Measurements from ENCODE around the gene VPS37D.
A peak's percentile ranks its signal among the peaks of the same experiment; 100 is the strongest.

Gene VPS37D

DNA sequence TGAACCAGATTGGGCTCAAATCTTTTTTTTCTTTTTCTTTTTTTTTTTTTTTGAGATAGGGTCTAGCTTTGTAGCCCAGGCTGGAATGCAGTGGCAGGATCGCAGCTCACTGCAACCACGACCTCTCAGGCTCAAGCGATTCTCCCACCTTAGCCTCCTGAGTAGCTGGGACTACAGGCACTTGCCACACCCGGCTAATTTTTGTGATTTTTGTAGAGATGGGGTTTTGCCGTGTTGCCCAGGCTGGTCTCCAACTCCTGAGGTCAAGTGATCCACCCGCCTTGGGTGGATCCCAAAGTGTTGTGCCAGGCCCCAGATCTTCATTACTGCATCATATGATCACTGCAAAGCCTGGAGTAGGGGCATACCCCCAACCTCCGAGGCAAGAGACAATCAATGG is 12.9 kb downstream of the VPS37D start:
- no peak for DNase-seq (ENCODE audit: low spot score)

DNA sequence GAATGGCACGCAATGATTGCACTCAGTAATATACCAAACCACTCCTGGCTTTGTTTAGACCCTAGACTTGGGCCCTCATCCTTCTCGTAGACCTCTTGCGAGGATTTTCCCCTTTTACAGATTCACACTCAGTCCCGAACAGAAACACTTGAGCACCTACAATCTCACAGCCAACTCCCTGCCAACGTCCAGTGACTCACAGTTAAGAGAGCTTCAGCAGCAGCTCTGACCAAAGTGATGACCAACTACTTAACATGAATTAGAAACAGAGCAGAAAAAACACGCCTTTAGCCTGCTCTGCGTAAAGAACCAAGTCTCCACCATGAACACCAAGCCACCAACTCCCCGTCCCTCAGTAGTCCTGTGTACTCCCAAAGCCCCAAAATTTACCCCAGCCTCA is 13.4 kb downstream of the VPS37D start:
- peak; percentile 65 for DNase-seq (ENCODE audit: low spot score)

DNA sequence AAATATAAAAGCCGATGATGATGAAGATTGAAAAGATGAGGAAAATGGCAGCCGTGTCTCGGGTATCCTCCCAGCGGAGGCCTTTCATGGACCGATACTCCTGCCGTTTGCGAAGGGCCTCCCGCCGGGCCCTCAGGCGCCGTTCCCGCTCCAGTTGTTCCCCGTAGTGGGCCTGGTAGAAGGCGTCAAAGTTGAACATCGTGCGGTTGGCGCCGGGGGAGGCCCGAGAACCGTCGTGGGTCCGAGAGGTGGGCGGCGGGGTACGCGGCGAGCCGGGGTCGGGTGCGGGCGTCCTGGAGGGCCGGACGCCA is 15.1 kb downstream of the VPS37D start:
- no peak for DNase-seq (ENCODE audit: low spot score)

DNA sequence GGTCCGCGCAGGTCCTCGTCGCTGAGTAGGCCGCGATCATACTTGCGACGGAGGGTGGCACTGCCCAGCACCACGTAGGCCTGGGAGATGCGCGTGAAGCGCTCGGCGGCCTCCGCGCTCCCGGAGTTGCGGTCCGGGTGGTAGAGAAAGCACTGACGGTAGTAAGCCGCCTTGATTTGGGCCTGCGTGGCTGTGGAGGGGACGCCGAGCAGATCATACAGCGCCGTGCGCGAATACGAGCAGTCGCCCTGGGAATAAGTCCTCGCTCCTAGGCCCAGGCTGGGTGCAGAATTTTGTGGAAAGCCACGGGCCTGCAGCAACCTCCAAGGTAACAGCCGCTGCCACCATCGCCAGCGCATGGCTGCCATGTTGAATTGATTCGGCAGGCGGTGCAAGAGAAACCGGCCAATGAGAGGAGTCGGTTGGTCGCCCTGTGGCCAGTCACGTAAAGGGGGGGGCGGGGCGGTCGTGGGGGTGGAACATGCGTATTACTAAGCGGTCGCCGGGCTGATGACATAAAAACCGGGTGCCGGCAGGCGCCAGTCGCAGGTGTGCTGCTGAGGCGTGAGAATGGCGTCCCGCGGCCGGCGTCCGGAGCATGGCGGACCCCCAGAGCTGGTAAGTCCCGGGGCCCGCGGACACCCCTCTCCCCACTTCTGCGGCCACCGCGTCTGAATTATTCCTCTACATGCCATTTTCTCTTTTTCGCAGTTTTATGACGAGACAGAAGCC is 15.6 kb downstream of the VPS37D start, which contains the start of the genes BUD23 and DNAJC30:
Gene BUD23 (plus strand): TSS at position 542 of the 732 bp plus-strand sequence. CDS start 29 bp downstream, at position 571.
Gene DNAJC30 (minus strand): TSS at position 398 of the 732 bp plus-strand sequence. CDS start 30 bp downstream, at position 368.
- peak; percentile 96 for DNase-seq (ENCODE audit: low spot score)

DNA sequence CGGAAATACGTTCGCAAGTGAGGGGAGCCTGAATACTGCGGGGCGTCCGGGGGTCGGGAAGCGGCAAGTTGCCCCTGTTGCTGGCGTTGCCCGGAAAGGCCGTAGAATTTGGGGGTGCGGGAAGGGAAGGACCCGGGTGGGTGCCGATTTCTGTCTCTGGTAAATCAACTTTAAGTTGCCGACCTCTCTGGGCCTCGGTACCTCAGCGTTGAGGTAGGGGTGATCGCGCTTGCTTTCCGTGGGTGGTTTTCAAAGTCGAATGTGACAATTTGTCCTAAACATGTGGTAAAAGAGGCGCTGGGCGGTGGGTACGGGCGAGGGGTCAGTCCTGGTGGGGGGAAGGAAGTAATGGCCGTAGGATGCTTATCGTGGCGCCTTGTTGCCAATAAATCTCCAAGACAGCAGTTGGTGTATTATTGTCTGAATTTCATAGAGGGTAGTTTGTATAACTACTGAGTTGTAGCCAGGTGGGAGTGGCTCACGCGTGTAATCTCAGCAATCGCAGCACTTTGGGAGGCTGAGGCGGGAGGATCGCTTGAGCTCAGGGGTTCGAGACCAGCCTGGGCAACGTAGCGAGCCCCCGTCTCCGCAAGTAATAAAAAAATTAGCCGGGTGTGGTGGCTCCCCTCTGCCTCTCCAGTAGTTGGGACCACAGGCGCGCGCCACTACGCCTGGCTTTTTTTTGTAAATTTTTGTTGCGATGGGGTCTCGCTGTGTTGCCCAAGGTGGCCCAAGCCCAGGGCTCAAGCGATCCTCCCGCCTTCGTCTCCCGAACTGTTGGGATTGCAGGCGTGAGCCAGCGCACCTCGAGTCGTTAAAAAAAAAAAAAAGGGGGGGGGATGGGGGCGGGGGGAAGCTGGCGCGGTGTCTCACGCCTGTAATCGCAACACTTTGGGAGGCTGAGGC is 16.4 kb downstream of the VPS37D start:
- peak; percentile 33 for DNase-seq (ENCODE audit: low spot score)

DNA sequence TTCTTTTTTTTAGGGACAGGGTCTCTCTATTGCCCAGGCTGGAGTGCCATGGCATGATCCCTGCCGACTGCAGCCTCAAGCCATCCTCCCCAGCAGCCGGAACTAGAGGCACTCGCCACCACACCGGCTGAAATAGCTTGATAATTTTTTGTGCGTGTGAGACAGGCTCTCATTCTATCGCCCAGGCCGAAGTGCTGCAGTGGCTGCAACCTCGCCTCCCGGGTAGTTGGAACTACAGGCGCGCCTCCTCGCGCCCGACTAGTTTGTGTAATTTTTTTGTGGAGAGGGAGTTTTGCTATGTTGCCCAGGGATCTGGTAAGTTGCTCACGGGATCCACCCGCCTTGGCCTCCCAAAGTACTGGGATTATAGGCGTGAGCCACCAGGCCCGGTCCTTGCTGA is 17.7 kb downstream of the VPS37D start:
- DNase-seq (ENCODE audit: low spot score) = no peak

DNA sequence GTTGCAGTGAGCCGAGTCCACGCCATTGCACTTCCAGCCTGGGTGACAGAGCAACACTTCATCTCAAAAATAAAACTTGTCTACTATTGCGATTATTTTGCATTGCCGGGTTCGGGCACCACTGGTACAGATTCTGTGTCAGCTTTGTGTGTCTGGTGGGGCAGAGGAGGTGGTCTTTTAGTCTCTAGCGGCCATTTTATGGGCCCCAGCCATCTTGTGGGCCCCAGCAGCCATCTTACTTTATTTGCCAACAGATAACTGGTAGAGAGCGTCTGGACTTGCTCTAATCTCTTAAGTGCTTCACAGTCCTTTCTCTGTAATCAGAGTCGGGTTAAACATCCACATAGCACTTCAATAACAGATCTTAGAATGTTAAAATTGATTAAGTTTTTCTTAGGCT is 20.7 kb downstream of the VPS37D start:
- DNase-seq (ENCODE audit: low spot score) = no peak

DNA sequence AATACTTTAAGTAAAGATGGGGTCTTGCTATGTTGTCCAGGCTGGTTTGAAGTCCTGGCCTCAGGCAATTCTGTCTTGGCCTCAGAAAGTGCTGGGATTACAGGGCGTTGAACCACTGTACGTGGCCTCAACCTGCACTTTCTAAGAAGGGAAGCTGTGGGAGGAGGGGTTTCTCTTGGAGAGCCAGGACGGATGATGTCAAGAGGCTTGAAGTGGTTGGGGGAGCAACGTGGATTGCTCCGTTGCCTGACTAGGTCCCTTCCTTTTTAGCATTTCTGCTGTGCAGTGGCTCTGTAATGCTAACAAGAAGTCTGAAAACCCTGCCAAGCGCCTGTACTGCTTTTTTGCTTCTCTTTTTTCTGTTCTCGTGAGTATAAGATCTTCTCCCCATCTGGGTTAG is 23.0 kb downstream of the VPS37D start:
- DNase-seq (ENCODE audit: low spot score) = no peak

DNA sequence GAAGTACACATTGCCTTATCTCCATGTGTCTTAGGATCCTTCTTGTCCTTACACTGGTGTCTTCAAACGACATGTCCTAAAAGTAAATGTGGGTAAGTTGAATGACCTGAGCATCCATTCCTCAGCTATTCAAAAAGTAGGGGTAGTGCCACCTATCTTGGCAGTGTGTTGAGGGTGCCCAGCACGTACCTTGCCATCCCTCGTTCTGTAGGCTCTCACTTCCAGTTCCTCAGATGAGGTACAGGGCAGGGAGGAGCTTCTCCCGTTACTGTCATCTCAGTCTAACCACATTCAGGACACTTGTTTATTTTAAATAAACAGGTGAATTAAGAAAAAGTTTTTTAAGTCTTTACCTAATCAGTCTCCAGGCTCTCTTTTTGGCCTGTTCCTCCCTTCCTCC is 28.7 kb downstream of the VPS37D start:
- no peak for DNase-seq (ENCODE audit: low spot score)

DNA sequence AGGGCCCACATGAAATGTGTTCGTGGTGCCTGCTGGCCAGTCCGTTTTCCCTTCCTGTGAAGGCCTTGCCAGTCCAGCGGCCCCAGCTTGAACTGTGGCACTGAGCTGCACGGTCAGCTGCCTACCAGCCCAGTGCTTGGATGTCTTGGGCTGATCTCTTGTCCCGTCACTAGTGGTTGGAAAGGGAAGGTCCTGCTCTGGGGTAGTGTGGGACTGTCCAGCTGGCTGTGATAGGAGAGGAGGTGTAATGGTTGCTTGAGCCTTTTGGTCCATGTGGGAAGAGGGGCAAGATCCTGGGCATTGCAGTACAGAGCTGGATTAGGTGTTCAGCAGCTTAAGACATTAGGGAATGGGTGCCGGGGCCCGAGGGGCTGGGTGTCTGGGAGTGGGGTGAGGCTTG is 30.8 kb downstream of the VPS37D start:
- no peak for DNase-seq (ENCODE audit: low spot score)

DNA sequence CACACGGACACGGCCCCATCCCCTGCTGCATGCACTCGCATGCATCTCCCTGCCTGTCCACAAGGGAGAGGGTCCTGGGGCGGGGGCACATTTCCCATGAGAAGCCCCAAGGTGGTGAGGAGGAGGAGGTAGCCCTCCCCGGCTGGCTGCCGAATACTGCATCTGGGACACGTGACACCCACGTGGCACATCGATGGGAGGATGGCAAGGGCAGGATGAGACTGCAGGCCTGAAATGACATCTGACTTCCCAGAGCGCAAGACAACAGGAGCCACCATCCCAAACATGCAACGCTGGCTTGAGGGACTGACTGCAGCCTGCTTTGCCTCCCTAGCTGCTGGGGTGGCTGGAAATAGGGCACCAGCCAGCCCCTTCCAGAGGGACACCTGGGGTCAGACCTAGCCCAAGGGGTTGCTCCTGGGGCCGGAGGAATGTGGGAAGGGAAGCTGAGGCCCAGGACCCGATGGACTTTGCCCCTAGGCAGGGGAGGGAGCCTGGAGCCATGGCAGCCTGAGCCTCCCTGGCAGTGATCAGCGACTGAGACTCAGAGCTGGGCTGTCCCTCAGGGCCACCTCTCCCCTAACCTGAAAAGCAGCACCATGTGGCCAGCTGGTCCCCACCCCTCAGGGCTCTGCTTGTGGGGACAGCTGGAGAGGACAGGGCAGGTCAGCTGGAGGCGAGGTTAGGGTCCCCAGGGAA is 31.9 kb downstream of the VPS37D start:
- no peak for DNase-seq (ENCODE audit: low spot score)

DNA sequence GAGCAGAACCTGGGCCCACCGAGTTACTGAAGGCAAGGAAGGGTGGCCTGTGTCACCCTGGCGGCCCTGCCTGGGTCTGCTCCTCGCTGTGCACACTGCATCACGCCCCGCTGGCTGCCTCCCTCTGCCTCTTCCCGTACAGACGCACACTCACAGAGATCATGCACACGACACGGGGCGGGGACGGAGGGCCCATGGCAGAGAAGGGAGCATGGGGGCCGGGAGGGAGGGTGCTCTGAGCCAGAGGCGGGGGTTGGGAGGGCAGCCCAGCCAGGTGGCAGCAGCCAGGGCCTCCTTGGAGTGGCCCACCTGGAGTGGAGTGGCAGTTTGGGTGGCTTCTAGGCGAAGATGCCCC is 32.4 kb downstream of the VPS37D start:
- no peak for DNase-seq (ENCODE audit: low spot score)

DNA sequence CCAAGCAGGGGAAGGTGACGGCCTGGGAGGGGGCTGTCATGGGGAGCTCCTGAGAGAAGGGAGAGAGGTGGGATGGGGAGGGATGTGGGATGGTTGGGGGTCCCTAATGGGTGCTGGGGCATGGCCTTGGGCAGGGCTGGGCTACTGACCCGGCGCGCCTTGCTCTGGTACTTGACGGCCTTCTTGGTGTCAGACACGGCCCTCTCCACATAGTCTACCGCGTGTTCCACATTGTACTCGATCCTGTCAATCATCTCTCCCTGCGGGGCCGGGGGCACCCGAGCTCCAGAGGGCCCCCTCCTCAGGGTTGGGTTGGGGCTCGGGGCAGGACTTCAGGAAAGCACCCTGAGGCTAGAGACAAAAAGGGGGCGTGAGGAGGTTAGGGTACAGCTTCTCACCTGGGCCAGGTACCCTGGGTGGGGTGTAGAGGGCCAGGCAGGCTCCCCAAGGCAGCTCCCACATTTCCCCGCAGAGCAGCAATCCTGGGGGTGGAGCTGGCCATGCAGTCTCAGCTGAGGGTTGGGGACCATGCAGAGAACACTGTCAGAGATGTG is 33.0 kb downstream of the VPS37D start:
- DNase-seq (ENCODE audit: low spot score) = no peak

DNA sequence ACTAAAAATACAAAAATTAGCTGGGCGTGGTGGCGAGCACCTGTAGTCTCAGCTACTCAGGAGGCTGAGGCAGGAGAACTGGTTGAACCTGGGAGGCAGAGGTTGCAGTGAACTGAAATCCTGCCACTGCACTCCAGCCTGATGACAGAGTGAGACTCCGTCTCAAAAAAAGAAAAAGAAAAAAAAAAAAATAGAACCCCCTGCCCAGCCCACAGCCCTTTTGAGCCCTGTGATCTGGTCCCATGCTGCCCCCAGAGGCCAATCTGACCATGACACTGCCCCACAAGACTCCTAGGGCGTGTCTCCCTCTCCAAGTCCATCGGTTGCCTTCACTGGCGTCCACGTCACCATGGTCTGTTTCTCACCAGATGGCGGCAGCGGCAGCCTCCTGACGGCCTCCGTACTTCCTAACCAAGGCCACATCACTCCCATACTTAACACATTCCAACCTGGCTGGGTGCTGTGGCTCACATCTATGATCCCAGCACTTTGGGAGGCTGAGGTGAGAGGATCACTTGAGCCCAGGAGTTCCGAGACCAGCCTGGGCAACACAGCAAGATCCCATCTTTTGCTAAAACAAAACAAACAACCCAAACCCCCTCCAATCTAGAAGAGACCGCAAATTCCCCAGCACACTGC is 33.8 kb downstream of the VPS37D start:
- peak; percentile 39 for DNase-seq (ENCODE audit: low spot score)

DNA sequence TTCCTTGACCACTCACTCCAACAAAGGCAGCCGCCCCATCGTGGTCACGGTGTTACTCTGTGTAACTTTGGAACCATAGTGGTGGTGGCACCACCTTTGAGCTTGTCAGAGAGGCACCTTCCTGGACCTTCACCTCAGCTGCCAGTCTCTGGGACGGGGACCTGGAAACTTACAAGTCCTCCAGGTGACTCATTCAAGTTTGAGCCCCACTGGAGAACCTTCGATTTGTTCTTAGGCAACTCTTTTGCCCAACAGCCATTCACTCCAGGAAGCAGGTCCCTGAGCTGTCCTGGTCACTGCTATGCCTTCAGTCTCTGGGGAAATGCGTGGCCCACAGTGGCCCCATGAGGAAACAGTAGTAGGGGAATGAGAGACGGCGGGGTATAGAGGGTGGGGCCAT is 34.6 kb downstream of the VPS37D start:
- DNase-seq (ENCODE audit: low spot score) = no peak

DNA sequence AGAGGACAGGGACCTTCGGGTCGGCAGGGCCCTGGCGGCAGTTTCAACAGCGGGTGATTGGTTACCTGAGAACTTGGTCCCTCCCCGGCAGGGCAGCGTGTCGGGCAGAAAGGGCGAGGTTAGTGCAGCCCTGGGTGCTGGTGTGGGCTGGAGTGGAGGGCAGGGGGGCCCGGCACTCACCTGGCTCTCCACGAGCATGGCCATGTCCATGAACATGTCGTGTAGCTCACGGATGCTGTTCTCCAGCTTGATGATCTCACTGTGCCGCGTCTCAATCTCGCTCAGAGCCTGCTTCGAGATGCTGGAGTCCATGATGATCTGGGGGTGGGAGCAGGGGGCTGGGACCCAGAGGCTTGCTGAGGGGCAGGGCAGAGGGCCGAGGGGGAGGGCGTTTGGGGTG is 35.0 kb downstream of the VPS37D start:
- DNase-seq (ENCODE audit: low spot score) = no peak

DNA sequence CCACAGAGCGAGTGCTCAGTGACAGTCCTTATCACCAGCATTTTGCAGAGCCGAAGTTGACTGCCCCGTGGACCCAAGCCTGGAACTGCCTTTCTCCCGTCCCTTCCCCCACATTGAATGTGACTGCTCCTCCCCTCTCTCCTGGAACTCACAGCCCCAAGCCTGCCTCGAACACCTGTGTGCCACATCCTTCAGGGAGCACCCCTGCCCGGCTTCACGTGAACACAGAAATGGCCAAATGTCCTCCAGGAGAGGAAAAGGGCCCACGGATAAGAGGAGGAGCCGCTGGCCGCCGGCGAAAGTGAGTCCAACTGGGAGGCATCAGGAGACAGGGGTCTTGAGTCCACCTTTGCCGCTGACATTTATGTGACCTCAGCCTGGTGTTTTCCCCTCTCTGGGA is 35.6 kb downstream of the VPS37D start:
- DNase-seq (ENCODE audit: low spot score) = no peak

DNA sequence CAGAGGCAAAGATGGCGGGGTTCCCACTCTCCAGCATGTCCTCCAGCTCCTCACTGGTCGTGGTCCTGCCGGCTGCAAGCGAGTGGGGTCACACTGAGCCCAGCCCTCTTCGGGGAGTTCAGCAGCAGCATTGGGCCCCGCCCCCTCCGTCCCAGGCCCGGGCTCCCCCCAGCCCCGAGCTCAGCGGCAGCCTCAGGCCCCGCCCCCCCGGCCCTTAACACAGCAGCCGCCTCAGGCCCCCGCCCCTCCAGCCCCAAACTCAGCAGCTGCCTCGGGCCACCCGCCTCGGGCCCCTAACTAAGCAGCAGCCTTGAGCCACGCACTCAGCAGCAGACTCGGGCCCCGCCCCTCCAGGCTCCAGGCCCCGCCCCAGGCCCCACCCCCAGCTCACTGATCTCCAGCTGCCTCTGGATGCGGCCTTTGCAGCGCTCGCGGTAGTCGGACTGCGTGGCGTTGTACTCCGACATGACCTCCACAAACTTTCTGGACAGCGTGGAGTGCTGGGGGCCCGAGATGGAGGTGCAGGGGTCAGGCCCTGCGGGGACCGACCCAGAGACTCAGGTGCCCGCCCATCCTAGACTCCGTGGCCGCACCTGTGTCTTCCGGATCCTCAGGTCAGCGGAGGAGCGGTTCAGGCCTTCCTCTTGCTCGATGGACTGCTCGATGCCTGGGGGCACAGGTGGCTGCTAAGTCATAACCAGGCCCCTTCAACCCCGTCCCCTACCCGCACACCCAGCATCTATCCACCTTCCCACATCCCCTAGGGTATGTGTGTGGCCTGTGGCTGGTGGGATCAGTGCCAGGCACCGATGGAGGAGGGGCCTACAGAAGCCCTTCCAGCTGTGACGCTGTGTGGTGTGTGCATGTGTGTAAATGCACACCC is 36.4 kb downstream of the VPS37D start:
- no peak for DNase-seq (ENCODE audit: low spot score)

DNA sequence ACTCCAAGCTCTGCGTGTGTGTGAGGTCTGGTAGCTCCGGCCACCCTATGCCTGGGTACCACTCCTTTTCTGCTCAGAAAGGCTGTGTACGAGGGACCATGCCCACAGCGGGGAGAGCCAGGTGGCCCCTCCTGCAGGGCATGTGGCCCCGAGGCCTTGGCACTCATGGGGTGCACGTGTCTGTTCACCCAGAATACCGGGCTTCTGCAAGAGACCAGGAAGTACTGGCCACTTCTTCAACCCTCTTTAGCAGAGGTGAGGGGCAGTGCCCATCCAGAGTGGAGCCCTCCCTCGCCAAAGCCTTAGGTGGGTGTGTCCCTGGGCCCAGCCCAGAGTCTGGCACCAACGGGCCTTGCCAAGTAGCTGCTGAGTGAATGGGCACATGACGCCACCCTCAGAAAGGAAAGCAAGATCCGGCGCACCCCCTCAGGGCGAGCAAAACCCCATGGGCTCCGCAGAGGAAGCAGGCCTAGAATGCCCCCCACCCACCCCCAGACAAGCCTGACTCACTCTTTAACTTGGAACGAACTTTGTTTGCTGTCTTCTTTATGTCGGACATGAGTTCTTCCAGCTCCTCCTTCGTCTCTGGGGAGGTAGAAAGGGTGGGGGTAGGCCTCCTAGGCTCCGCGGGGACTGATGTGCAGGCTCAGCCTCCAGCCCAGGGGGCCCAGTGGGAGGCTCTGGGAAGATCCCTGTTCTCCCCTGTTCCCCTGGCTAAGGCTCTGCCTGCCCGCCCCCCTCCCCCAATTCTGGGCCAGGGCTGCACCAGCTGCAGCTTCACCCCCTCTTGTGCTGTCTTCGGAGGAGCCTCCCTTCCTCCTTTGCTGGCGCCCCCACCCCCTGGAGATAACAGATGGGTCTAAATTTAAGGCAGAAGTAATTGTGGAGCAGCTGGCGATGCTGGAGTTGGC is 37.3 kb downstream of the VPS37D start:
- no peak for DNase-seq (ENCODE audit: low spot score)

DNA sequence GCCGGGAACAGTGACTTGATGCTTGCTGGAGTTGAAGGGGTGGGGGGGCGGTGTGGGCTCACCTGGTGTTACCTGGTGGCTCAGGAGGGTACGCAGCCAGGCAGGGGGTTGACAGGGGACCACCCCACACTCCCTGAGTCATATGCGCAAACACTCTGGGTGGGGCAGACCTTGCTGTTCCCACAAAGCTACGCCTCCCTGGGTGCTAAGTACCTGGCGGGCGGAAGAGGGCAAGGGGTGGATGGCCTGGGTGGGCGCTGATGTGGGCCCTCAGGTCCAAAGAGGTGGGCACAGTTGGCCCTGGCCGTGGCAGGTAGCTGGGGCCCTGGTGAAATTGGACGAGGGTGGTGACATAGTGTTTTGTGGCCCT is 37.9 kb downstream of the VPS37D start:
- DNase-seq (ENCODE audit: low spot score) = no peak

Data from kidney tubule cell (primary cell).